HuH-7 (cell line): Measurements from ENCODE around the gene SPOCD1.

Source experiments
- DNase-seq: peaks from one replicate; pipeline ENCODE4 v3.0.0; 2011; ENCODE audit warnings: low spot score

Gene SPOCD1

DNA sequence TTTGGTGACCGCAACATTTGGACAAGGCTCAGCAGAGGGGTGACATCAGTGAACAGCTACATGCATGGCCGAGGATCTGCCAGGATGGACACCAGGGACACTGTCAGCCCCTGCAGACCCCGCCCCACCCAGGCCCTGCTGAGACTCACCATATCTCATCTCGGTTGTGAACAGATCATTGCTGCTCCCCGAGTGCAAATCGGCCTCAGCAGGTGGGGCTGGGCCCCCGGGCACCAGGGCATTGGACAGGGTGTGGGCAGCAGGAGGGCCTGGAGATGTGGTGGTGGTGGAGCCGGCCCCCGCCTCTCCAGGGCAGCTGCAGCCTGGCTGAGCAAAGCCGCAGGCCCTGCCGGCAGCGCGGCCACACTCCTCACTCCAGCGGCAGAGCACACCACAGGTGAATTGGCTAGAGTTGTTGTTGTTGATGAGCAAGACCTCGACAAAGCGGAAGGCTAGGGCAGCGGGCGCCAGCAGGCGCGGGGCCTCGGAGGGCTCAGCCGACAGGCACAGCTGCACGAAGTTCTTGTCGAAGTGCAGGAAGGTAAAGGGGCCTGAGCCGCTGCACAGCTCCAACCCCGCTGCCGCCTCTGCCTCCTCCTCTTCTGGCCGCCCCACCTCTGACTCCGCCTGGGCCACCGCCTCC, 59.9 kb downstream of the SPOCD1 start:
- no peak for DNase-seq

GRCh38 chr1:31755197-31755611, 60.6 kb downstream of the SPOCD1 start:
- no peak for DNase-seq

DNA sequence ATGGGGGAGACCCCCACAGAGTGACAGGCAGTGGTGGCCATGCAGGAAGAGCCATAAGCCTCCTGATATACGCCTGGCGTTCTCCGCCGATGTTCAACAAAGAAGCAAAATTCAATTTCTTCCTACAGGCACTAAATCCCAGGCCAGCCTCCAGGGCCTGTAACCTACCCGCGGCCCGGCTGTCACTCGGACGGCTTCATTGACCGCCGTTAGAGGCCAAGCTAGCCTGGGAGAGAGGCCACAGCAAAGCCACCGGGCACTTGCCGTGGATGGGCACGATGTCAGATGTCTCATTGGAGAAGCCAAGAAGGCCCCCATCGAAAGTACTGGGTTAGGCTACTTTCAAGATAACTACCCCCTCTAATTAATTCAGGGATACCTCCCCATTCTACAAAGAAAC, 61.4 kb downstream of the SPOCD1 start:
- DNase-seq = no peak

DNA sequence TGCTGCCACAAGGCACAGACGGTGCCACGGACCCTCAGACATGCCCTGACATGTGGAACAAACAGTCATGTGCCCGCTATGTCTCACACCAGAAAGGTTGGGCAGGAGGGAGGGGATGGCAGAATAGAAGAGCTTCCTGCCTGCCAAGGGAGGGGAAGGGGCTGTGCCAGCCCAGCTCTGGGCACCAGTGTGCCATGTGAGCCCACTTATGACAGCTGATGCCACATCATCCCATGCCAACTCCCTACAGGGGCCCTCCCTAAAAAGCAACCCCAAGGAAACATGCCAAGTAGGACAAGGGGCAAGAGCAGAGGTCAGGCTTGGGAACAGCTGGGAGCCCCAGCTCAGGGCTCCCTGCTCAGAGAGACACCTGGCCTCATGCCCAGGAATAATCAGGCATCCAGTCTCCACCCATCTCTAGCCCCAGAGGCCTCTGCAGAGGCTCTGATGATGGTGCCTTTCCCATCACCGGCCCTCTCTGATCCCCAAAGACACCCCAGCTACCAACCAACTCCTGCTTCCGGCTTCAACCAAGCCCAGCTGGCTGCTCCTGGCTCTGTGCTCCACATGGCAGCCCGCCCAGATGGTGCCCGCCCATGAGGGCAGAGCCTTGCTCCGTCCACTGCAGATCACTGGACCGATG, 62.0 kb downstream of the SPOCD1 start:
- DNase-seq = no peak

DNA sequence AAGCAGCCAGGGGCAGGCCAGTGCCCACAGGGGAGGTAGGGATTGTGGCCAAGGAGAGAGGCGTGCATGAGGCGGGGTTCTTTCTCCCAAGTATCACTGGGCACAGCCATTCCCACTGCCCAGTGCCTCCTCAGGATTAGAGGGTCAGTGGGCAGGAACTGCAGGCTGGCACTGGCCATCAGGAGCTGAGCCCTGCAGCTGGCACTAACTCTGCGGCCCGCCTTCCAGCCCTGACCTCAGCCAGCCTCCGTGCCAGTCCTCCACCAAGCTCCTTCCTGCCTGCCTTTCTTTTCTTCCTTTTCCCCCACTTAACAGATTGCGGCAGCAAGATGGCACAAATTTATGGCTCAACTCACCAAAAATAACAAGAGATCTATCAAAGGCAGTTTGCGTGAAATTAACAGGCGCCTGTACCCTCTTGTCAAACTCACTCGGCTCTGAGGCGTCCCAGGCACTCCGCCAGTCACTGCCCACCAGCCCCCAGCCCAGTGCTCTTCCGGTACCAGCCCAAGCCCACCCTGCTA, 62.8 kb downstream of the SPOCD1 start:
- DNase-seq = no peak

- DNase-seq = no peak
These were observed 63.6 kb downstream of the SPOCD1 start for GRCh38 chr1:31752258-31752657.

GRCh38 chr1:31751822-31752241, 64.0 kb downstream of the SPOCD1 start:
- DNase-seq = no peak

- no peak for DNase-seq
These were observed 64.8 kb downstream of the SPOCD1 start for GRCh38 chr1:31750858-31751510.

- no peak for DNase-seq
These were observed 65.8 kb downstream of the SPOCD1 start for GRCh38 chr1:31749785-31750735.

GRCh38 chr1:31748365-31748764, 67.5 kb downstream of the SPOCD1 start:
- DNase-seq = no peak

DNA sequence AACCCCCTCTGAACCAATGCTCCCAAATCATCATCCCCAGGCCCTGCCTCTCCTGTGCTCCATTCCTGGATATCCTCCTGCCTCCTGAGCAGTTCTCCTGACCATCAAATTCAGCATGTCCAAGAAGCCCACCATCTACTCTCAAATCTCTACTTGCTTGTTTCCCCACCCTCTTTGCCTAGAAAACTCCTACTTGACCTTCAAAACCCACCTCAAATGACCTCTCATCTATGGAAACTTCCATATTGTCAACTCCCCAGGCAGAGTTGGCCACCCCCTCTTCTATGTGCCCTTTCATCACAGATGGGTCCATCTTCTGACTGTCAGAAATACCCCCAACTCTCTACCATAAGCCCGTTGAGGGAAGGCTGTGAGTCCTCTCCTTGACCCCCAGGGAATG, 68.5 kb downstream of the SPOCD1 start:
- DNase-seq = no peak

DNA sequence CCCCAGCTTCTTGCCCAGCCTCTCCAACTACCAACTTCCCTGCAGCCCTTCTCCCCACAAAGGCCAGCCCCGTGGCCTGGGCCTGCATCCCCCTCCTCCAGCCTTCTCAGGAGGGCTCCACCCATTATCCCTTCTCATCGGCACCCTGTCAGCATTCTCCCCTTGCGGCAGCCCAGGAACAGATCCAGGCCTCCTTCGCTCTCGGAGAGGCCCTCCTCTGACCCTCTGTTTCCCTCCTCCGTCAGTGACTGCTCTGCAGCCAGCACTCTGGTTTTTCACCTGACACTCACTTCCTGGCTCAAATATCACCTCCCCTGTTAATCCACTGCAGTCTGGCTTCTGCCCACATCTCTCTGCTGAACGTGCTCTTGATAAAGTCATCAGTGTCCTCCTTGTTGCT, 69.1 kb downstream of the SPOCD1 start:
- DNase-seq = no peak

GRCh38 chr1:31745946-31746670, 69.7 kb downstream of the SPOCD1 start:
- DNase-seq = no peak

DNA sequence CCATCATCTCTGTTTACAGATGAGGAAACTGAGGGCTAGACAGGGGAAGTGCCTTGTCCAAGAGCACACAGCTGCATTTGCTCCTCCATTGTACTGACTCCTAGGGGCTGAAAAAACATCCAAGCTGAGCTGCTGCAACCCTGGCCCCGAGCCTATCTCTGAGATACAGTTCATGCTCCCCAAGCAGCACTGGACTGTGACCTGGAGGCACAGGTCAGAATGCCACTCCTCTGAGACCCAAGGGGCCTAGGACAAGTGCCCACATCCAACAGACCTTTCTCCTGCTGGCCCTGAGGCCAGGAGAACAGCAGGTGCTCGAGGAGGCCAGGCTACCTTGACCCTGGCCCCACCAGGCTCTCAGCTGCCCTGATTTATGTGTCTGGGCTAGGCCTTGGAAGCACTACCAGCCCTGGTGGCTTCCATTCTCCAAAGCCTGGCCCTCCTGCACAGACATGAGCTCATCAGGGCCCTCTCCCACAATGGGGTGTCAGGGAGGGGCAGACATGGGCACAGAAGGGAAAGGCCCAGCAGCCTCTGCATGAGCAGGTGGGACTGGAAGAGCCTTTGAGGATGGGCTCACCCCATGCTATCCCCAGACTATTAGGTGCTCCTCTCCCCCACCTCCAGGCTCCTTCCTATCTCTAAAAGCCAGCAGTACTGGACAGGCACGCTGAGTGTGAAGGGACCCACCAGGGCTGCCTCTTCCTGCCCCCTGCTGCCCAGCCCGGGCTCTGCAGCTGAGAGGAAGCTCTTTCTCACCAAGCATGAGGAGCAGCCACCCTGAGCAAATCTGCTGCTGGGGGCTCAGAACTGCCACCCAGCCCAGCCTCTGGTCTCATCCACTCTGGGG, 70.5 kb downstream of the SPOCD1 start:
- peak; percentile 94 for DNase-seq

DNA sequence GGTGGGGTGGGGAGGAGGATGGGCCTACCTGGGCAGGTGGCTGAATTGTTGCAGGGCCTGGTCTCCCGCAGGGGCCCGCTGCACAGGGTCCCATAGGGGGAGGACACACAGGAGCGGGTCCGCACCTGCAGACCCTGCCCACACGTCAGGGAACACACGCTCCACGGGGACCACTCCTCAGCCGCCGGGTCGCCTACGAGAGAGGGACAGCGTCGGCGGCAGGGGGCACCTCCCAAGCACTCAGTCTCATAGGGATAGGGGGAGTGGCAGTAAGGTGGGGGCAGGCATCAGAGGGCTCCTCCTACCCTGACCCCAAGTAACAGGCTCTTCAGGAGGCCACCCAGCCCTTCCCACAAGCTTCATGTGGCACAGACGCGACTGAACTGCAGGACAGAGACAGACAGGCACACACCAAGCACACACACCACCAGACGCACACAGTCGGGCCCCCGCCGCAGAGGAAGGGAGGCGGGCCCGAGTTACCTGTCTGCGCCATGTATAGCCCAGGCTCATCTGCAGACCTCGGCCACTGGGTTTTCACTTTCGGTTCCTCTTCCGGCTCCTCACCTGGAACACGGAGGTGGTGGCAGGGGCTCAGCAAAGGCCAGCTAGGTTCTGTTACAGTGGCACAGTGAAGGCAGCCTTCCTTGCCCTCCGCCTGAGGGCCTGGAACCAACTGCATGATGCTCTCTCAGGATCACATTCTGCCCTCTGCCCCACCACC, 71.5 kb downstream of the SPOCD1 start:
- no peak for DNase-seq

- DNase-seq = no peak
These were observed 73.2 kb downstream of the SPOCD1 start for GRCh38 chr1:31742462-31743212.
